Astrocyte of the cerebellum (primary cell): ENCODE data around the gene PUS10.
"Not testable (repeated sequence)": the region's sequence is repeated elsewhere in the genome, so short reads cannot be mapped to it uniquely, and the experiment has no call there.

Source experiments
- DNase-seq: peaks from one replicate; pipeline ENCODE4 v3.0.0-alpha.2; 2011; ENCODE audit warnings: low read depth
- H3K4me3 ChIP-seq: 2 replicates; pipeline ENCODE4 v1.5.1; 2011; ENCODE audit warnings: mild to moderate bottlenecking, low read depth, low read length, moderate library complexity
- in situ Hi-C: cut with HindIII; loops from 2 replicates; pipeline ENCODE4 v1.10.0; 2017; ENCODE audit warnings: low sequenced_read_pairs
- TF ChIP-seq, protein P1 (sequence below): IDR thresholded peaks from 2 replicates; pipeline ENCODE4 v1.5.1; 2012; ENCODE audit warnings: low read length, low read depth, moderate library complexity, mild to moderate bottlenecking; ENCODE audit errors: missing control alignments

Gene PUS10

GRCh38 chr2:60926741-60927552, 91.1 kb downstream of the PUS10 start:
- TF ChIP-seq, protein P1, sequence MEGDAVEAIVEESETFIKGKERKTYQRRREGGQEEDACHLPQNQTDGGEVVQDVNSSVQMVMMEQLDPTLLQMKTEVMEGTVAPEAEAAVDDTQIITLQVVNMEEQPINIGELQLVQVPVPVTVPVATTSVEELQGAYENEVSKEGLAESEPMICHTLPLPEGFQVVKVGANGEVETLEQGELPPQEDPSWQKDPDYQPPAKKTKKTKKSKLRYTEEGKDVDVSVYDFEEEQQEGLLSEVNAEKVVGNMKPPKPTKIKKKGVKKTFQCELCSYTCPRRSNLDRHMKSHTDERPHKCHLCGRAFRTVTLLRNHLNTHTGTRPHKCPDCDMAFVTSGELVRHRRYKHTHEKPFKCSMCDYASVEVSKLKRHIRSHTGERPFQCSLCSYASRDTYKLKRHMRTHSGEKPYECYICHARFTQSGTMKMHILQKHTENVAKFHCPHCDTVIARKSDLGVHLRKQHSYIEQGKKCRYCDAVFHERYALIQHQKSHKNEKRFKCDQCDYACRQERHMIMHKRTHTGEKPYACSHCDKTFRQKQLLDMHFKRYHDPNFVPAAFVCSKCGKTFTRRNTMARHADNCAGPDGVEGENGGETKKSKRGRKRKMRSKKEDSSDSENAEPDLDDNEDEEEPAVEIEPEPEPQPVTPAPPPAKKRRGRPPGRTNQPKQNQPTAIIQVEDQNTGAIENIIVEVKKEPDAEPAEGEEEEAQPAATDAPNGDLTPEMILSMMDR = no peak
- DNase-seq = no peak
- in situ Hi-C loops = no loop called here
- no peak overlapping the region for H3K4me3 ChIP-seq

DNA sequence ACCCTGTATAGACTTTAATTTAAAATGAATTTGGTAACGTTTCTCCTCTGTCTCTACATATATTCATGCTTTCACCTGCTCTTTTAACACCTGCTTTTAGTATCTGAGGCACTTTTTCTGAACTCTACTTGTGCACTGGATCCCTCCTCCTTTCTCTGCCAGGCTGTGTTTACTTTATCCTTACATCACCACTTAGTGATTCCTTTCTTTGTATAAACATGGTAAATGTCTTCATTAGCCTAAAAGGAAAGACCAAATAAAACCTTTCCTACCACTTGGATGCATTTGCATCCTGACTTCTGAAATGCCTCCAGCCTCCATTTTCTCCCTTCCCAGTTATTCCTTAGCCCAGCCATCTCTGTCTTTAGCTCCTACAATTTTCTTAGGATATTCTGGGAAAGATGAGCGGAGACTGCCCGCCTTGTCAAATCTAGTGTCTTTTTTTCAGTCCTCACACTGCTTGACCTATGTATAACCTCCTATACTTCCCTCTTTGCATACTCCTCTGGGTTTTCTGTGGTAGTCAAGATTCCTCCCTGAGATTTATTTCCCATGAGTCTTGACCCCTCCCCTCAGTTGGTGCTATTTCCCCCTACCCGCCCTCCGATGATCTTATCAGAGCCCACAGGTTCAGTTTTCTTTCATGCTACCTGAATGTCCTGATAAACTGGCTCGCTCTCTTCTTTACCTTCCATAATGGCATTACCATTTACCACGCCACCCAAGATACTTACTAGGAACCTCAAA, 91.9 kb downstream of the PUS10 start:
- H3K4me3 ChIP-seq = no peak overlapping the region

GRCh38 chr2:60907329-60907728, 110.7 kb downstream of the PUS10 start:
- no peak overlapping the region for H3K4me3 ChIP-seq
- TF ChIP-seq, protein P1 = no peak
- in situ Hi-C loops = no loop called here
- no peak for DNase-seq

More for the DNA sequence above, 91.9 kb downstream of the PUS10 start:
- DNase-seq = no peak
- TF ChIP-seq, protein P1 = no peak
- in situ Hi-C loops = no loop called here

- in situ Hi-C loops = no loop called here
Measured at GRCh38 chr2:60906395-60906794, 111.7 kb downstream of the PUS10 start.

GRCh38 chr2:60905867-60906266, 112.2 kb downstream of the PUS10 start:
- DNase-seq, H3K4me3 ChIP-seq, in situ Hi-C loops: not testable (repeated sequence)

More at GRCh38 chr2:60906395-60906794, 111.7 kb downstream of the PUS10 start:
- no peak for DNase-seq
- TF ChIP-seq, protein P1 = no peak
- no peak overlapping the region for H3K4me3 ChIP-seq

- H3K4me3 ChIP-seq, in situ Hi-C loops, DNase-seq: not testable (repeated sequence)
Measured at GRCh38 chr2:60901296-60901695, 116.8 kb downstream of the PUS10 start.

DNA sequence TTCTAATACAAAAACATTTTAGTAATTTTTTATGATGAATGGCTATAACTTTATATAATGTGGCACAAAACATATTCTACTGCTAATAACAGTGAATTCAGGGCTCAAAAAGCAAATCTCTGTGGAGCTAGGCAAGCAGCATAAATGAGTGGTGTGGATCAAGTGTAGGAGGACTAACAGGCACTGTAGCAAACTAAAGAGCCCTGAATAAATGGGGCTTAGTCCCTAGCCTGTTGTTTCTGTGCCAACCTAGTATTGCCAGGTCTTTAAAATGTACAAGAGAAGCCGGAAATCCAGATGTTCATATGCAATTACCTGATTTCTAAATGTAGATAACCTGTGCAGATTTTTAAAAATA, 118.2 kb downstream of the PUS10 start:
- TF ChIP-seq, protein P1 = no peak
- in situ Hi-C loops = no loop called here
- no peak for DNase-seq
- H3K4me3 ChIP-seq = no peak overlapping the region
